Activated naive CD8-positive, alpha-beta T cell (primary cell): ENCODE measurements around the gene PPAT.
"Not testable (repeated sequence)": the region's sequence is repeated elsewhere in the genome, so short reads cannot be mapped to it uniquely, and the experiment has no call there.

Source experiments
- H3K27ac Mint-ChIP-seq: one replicate; pipeline ENCODE4 v1.8.0; 2021; ENCODE audit warnings: mixed read lengths
- H3K27me3 Mint-ChIP-seq: one replicate; pipeline ENCODE4 v1.8.0; 2021; ENCODE audit warnings: mixed read lengths
- H3K36me3 Mint-ChIP-seq: one replicate; pipeline ENCODE4 v1.8.0; 2021; ENCODE audit warnings: mixed read lengths
- H3K4me1 Mint-ChIP-seq: one replicate; pipeline ENCODE4 v1.8.0; 2021; ENCODE audit warnings: low read depth, mixed read lengths
- H3K4me3 Mint-ChIP-seq: one replicate; pipeline ENCODE4 v1.8.0; 2021; ENCODE audit warnings: mild to moderate bottlenecking, mixed read lengths
- H3K9me3 Mint-ChIP-seq: one replicate; pipeline ENCODE4 v1.8.0; 2021; ENCODE audit warnings: low read depth, mixed read lengths

Gene PPAT

GRCh38 chr4:56374956-56375355 is 60.5 kb downstream of the PPAT start:
- Mint-ChIP-seq H3K4me3 (no peak overlapping the region), H3K27ac (no peak overlapping the region), H3K4me1 (peaks cover 6% of the 10 kb centered on the region), H3K9me3 (no peaks in the 10 kb centered on the region), H3K27me3 (no peaks in the 10 kb centered on the region), H3K36me3 (peaks cover 8% of the 10 kb centered on the region)

GRCh38 chr4:56372774-56373173 is 62.6 kb downstream of the PPAT start:
- Mint-ChIP-seq H3K36me3 (peaks cover 17% of the 10 kb centered on the region), H3K27me3 (no peaks in the 10 kb centered on the region), H3K9me3 (no peaks in the 10 kb centered on the region), H3K27ac (no peak overlapping the region), H3K4me1 (peaks cover 6% of the 10 kb centered on the region), H3K4me3 (no peak overlapping the region)

- no peak overlapping the region for H3K27ac Mint-ChIP-seq
Measured at GRCh38 chr4:56371426-56372220, 63.8 kb downstream of the PPAT start.

GRCh38 chr4:56370377-56370776 is 65.0 kb downstream of the PPAT start:
- no peaks in the 10 kb centered on the region for H3K27me3 Mint-ChIP-seq
- H3K4me1 Mint-ChIP-seq, result peaks cover 3% of the 10 kb centered on the region
- no peak overlapping the region for H3K4me3 Mint-ChIP-seq
- H3K36me3 Mint-ChIP-seq, result peaks cover 17% of the 10 kb centered on the region
- no peak overlapping the region for H3K27ac Mint-ChIP-seq
- no peaks in the 10 kb centered on the region for H3K9me3 Mint-ChIP-seq

More at GRCh38 chr4:56371426-56372220, 63.8 kb downstream of the PPAT start:
- no peaks in the 10 kb centered on the region for H3K9me3 Mint-ChIP-seq
- peaks cover 3% of the 10 kb centered on the region for H3K4me1 Mint-ChIP-seq
- peaks cover 15% of the 10 kb centered on the region for H3K36me3 Mint-ChIP-seq
- H3K4me3 Mint-ChIP-seq, result no peak overlapping the region
- no peaks in the 10 kb centered on the region for H3K27me3 Mint-ChIP-seq

- not testable (repeated sequence) for H3K4me3 Mint-ChIP-seq, H3K27me3 Mint-ChIP-seq, H3K9me3 Mint-ChIP-seq, H3K4me1 Mint-ChIP-seq, H3K27ac Mint-ChIP-seq
- peaks cover 26% of the 10 kb centered on the region for H3K36me3 Mint-ChIP-seq
Measured at GRCh38 chr4:56362981-56363380, 72.4 kb downstream of the PPAT start.

GRCh38 chr4:56360071-56360470 is 75.3 kb downstream of the PPAT start:
- Mint-ChIP-seq H3K27ac (no peak overlapping the region), H3K4me3 (no peak overlapping the region), H3K9me3 (no peaks in the 10 kb centered on the region), H3K27me3 (no peaks in the 10 kb centered on the region), H3K36me3 (peaks cover 26% of the 10 kb centered on the region), H3K4me1 (peaks cover 6% of the 10 kb centered on the region)

GRCh38 chr4:56356650-56357049 is 78.8 kb downstream of the PPAT start:
- Mint-ChIP-seq H3K27me3 (no peaks in the 10 kb centered on the region), H3K36me3 (peaks cover 16% of the 10 kb centered on the region), H3K9me3 (no peaks in the 10 kb centered on the region), H3K4me3 (no peak overlapping the region), H3K4me1 (no peaks in the 10 kb centered on the region), H3K27ac (no peak overlapping the region)

- H3K27ac Mint-ChIP-seq, result no peak overlapping the region
- no peak overlapping the region for H3K4me3 Mint-ChIP-seq
- H3K36me3 Mint-ChIP-seq, result peaks cover 10% of the 10 kb centered on the region
- H3K27me3 Mint-ChIP-seq, result no peaks in the 10 kb centered on the region
- no peaks in the 10 kb centered on the region for H3K4me1 Mint-ChIP-seq
- no peaks in the 10 kb centered on the region for H3K9me3 Mint-ChIP-seq
Measured at GRCh38 chr4:56348576-56348975, 86.8 kb downstream of the PPAT start.

GRCh38 chr4:56345458-56345857 is 90.0 kb downstream of the PPAT start:
- H3K9me3 Mint-ChIP-seq, result no peaks in the 10 kb centered on the region

More at GRCh38 chr4:56345458-56345857, 90.0 kb downstream of the PPAT start:
- H3K36me3 Mint-ChIP-seq, result peaks cover 14% of the 10 kb centered on the region
- H3K4me1 Mint-ChIP-seq, result no peaks in the 10 kb centered on the region
- no peaks in the 10 kb centered on the region for H3K27me3 Mint-ChIP-seq
- H3K27ac Mint-ChIP-seq, result no peak overlapping the region
- no peak overlapping the region for H3K4me3 Mint-ChIP-seq
